HG03432 (cell line): ENCODE data around the gene TMEM38A.
"Not testable (repeated sequence)": the region's sequence is repeated elsewhere in the genome, so short reads cannot be mapped to it uniquely, and the experiment has no call there.

Experiments used
- ATAC-seq: cut with Tn5 transposase; IDR thresholded peaks from one replicate; pipeline ENCODE4 v1.9.1; 2021; ENCODE audit warnings: mild to moderate bottlenecking, moderate library complexity; ENCODE audit not compliant: unreplicated experiment

TMEM38A gene

DNA sequence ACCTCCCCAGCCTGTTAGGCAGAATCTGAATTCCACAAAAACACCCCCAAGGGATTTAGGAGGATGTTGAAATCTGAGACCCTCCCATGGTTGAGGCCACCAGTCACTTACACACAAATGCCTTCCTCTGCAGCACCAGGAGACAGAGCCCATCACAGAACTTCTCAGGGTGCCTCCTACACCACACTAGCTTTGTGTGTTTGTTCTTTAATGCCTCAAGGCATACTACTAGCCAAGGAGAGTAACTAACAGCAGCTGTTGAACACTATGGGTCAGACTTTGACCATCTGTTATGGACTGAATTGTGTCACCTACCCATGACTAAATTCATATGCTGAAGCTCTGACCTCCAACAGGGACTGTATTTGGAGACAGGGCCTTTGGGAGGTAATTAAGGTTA is 23.4 kb upstream of the TMEM38A start:
- no peak for ATAC-seq

DNA sequence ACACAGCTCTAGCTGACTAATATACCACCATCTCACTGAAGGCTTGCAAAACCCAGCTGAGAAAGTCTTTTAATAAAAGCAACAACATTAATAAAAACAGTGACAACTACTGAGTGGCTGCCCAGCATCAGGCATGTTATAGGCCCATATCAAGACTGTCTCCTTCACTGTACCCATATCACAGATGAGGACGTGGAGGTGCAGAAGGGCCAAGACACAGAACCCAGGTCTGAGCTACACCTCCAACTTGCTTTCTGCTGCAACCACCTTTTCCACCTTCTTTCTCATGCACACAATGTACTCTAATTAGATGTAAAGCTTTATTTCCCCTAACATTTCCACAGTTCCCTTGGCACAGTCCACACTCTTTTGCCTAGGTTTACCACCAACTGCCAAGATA is 22.3 kb upstream of the TMEM38A start:
- ATAC-seq, result no peak

DNA sequence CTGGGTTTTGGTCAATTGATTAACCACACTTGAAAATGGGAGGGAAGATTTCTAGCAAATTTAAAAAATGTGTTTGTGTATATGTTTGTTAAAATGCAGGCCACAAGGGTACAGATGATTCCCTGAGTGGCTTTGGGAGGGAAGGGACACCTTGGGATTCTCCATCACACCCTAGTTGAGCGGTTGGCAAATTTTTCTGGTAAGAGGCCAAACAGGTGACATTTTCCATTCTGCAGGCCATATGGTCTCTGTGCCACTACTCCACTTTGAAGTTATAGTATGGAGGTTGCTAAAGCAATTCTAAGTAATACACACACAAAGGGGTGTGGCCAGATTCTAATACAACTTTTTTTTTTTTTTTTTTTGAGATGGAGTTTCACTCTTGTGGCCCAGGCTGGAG is 20.0 kb upstream of the TMEM38A start:
- ATAC-seq, result no peak

GRCh38 chr19:16641695-16642094 is 19.2 kb upstream of the TMEM38A start:
- ATAC-seq, result no peak

DNA sequence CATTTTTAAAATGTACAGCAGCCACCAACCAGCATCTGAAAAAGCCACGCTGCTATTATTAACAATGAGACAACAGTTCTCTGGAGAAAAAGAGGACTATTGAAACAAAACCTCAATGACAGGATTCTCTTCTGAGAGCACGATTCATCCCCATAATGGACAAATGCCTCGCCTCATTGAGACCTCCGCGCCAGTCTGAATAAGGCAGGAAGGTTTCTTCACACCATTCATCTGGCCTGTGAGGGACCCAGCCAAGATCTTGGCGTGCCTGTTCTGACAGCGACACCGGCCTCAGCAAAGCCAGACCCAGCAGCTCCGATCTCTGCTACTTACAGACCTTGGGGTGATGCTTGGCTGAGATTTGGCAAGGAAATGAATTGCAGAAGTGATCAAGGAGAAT is 15.8 kb upstream of the TMEM38A start:
- no peak for ATAC-seq

DNA sequence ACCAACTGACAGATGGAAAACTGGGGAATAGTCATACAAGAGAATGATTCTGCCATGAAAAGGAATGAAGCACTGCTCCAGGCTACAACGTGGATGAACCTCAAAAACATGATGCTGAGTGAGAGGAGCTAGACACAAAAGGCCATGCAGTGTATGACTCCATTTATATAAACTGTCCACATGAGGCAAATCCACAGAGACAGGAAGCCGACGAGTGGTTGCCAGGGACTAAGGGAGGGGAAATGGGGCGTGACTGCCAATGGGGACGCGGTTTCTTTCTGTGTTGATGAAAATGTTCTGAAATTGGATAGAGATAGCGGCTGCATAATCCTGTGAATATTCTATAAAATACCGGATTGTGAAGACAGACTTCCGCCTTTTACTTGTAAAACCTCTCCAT is 11.2 kb upstream of the TMEM38A start:
- no peak for ATAC-seq

GRCh38 chr19:16650821-16651220 is 10.1 kb upstream of the TMEM38A start:
- no peak for ATAC-seq

DNA sequence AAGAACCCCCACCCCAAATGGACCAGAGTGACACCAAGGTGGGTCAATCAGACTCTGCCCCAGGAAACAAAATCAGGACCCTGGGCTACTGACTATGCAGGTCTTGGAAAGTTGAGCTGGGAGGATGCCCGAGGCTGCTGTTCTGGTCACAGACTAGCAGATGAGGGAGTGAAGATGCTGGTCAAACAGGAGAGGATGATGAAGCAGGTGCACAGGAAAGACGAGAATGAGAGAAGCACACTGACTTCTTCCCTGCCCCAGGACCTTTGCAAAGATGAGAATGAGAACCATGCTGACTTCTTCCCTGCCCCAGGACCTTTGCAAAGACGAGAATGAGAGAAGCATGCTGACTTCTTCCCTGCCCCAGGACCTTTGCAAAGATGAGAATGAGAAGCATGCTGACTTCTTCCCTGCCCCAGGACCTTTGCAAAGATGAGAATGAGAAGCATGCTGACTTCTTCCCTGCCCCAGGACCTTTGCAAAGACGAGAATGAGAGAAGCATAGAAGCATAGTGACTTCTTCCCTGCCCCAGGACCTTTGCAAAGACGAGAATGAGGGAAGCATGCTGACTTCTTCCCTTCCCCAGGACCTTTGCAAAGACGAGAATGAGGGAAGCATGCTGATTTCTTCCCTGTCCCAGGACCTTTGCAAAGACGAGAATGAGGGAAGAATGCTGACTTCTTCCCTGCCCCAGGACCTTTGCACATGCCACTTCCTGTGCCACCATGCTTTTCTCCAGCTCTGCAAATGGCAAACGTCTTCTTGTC is 9.3 kb upstream of the TMEM38A start:
- ATAC-seq, result not testable (repeated sequence)

DNA sequence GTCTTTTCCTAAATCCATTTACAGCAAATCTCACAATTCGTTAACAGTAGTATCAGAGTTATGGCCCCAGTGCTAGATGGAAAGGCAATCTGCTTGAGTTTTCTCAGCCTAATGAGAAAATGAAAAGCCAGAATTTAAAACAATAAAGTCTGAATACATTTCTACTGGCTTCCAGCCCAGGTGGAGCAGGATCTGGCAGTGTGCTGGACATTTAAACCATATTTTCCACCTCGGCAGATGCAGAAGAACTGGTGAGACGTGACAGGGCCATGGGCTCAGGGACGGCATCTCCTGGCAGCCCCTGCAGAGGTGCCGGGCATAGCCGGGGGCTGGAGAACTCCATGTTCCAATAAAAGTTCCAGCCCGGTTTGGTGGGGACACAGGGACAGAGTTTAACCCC is 8.1 kb upstream of the TMEM38A start:
- ATAC-seq, result no peak

DNA sequence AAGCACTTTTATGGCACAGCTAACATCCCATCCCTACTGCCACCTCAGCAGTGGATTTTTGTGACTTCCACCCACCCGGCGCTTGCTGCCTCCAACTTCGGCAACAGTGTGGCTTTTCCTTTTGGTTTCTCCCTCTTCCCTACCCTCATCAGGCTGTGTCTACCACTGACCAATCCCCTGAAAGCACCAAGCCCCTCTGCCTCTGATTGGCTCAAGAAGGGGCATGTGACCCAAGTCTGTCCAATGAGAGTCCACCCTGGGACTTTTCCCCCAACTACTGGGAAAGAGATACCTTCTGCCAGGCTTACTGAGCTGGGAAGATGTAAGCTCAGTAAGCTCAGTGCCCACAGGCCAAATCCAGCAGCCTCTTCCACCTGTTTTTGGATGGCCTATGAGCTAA is 6.8 kb upstream of the TMEM38A start:
- no peak for ATAC-seq

- ATAC-seq, result no peak
Observed at GRCh38 chr19:16654627-16655026, 6.3 kb upstream of the TMEM38A start.

- no peak for ATAC-seq
Observed at GRCh38 chr19:16655727-16656126, 5.2 kb upstream of the TMEM38A start.

DNA sequence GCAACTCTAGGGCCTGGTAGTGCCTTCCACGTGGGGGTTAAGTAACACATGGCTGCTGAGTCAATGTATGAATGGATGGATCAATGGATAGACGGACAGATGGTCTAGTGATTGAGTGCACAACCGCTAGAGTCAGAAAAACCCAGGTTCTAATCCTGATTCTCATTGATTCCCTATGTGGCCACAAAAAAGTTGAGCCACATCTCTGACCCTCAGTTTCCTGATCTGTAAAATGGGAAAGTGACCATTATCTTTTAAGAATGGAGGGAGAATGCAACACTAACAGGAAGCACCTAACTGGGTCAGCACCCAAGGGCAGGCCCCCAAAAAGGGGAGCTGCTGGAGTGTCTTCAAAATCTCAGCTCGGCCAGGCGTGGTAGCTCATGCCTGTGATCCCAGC is 3.6 kb upstream of the TMEM38A start:
- no peak for ATAC-seq

GRCh38 chr19:16659464-16659831 is 1.5 kb upstream of the TMEM38A start:
- ATAC-seq, result no peak

DNA sequence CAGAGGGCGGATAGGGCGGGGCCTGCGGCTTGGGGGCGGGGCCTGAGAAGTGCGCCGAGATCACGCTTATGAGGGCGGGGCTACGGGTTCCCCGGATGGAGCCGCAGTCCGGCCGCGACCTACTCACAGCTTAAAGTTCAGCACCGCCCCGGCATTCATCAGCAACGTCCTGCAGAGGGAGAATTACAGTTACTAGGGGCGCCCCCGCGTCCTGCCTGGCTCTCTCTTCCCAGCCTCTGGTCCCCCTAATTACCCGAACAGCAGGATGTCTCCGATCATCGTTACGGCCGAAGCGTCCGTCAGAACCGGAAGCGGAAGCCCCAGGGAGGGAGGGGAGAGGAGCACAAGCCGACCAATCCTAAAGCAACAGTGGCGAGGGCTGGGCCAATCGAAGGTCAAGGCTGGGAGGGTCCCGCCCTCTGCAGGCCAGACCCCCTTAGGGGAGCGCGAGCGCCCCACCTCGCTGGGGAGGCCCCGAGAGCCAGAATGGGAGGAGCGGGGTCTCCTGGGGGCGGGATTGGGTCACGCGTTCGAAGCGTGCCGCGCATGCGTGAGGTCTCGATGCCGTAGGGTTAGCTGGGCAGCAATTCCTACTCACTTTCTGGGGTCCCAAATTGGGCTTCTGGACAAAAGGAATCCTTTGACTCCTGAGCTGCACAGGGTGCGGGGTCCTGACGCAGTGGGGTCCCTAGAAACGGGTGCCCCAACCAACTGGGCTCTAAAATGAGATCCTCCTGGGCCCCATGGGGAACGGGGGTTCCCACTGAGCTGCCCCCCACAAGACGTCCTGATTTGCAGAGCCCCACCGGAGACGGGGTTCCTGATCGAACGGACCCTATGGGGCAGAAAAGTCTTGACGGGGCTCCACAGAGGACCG is 869 bp upstream of the TMEM38A start, which contains the start of gene SMIM7:
Gene SMIM7 (minus strand): TSS at position 313 of the 877 bp plus-strand sequence. CDS start 34 bp downstream, at position 279.
- ATAC-seq, result peak; percentile 83

DNA sequence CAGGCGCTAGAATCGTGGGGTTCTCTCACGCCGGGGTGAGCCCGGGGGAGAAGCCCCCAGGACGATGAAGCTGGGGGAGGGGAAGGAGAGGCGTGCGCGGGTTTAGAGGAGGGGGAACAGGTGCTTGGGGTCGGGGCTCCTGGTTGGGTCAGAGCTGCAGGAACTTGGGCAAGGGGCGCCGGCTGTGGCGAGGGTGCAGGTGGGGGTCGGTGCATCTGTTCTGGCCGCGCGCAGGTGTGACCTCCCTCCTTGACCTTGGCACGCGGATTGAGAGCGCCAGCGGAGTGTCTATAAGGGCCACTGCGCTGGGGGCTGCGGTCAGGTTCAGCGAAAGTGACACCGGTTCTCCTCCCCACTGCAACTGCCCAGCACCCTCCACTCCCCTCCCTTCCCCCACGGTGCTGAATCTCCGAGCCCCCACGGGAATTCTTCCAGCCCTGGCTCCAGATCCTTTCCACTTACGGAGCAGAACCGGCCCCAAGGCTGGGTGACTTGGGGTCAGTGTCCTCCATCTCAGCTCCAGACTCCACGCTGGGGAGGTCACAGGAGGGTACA is 618 bp downstream of the TMEM38A start:
- no peak for ATAC-seq

DNA sequence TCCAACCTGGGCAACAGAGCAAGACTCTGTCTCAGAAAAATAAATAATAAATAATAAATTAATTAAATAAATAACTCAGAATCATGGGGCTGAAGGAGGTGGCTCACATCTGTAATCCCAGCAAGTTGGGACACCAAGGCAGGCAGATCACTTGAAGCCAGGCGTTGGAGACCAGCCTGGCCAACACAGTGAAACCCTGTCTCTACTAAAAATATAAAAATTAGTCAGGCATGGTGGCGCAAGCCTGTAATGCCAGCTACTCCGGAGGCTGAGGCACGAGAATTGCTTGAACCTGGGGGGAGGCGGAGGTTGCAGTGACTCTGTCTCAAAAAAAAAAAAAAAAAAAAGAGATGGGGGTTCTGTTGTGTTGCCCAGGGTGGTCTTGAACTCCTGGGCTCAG is 7.2 kb downstream of the TMEM38A start:
- ATAC-seq, result no peak

- ATAC-seq, result not testable (repeated sequence)
Observed at GRCh38 chr19:16668702-16669101, 7.8 kb downstream of the TMEM38A start.

- ATAC-seq, result no peak
Observed at GRCh38 chr19:16670291-16670690, 9.4 kb downstream of the TMEM38A start.

DNA sequence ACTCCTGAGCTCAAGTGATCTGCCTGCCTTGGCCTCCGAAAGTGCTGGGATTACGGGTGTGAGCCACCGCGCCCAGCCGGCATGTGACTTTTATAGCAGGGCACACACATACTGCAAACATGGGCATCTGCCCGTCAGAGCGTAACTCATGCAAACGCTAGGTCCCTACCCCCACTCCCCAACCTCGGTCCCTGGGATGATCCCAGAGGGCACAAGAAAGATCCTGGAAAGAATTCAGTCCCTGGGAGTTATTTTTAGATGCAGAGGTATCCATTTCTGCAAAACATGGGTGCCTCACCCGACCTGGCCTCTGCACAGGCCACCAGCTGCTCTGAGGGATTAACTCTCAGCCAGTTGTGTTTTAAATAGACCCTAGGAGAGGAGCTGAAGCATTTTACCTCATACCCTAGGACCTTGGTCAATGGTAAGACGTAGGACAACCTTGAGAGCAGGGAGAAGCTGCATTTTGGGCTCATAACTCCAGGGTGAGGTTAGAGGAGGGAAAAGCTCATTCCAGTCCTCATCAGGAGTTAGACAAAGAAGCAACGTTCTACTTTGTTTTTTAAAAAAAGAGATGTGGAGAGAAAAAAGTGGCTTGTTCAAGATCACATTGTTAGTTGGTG is 10.8 kb downstream of the TMEM38A start:
- ATAC-seq, result no peak

GRCh38 chr19:16673231-16673630 is 12.3 kb downstream of the TMEM38A start:
- ATAC-seq, result no peak
